HG03103 (cell line): ENCODE data around the gene CEL.
"Not testable (repeated sequence)": the region's sequence is repeated elsewhere in the genome, so short reads cannot be mapped to it uniquely, and the experiment has no call there.

Experiments used
- ATAC-seq: cut with Tn5 transposase; IDR thresholded peaks from one replicate; pipeline ENCODE4 v1.9.1; 2021; ENCODE audit warnings: low read depth; ENCODE audit not compliant: unreplicated experiment

CEL gene

GRCh38 chr9:133046196-133046899 is 15.4 kb upstream of the CEL start:
- ATAC-seq = no peak

- no peak for ATAC-seq
Observed at GRCh38 chr9:133046900-133047295, 14.9 kb upstream of the CEL start.

GRCh38 chr9:133048595-133048994 is 13.2 kb upstream of the CEL start:
- ATAC-seq = no peak

- ATAC-seq = no peak
Observed at GRCh38 chr9:133049043-133049442, 12.7 kb upstream of the CEL start.

DNA sequence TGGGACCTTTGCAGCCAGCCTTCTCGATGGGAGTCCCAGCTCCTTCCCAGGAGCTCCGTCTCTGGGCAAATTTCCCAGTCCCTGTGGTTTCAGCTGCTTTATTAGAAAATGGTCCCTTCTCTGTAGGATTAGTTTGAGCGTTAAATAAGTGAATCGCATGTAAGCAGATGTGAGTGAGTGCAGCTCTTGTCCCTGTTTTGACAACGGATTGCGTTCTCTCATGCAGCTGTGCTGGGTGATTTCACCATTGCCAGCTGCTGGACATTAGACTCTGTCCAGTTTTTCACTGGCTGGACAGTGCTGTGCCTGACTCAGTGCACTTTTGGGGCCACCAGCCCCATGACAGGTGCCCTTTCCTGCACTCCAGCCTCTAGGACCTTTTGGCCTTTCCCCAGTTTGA is 11.6 kb upstream of the CEL start:
- no peak for ATAC-seq

DNA sequence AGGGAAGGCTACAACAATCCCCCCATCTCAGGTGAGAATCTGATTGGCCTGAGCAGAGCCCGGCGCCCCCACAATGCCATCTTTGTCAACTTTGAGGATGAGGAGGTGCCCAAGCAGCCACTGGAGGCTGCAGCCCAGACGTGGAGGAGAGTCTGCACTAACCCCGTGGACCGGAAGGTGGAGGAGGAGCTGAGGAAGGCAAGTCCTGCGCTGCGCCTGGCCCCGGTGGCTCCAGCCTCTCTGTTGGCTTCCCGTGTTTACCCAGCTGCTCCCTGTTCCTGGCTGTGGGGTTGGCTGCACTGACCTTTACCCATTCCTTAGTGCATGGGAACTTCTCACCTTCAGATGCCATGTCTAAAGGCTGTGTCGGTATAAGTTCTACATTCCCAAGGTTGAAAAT is 11.0 kb upstream of the CEL start:
- ATAC-seq = no peak

- no peak for ATAC-seq
Observed at GRCh38 chr9:133051281-133051900, 10.4 kb upstream of the CEL start.

- no peak for ATAC-seq
Observed at GRCh38 chr9:133051966-133052539, 9.7 kb upstream of the CEL start.

GRCh38 chr9:133054194-133054890 is 7.4 kb upstream of the CEL start:
- no peak for ATAC-seq

GRCh38 chr9:133054966-133055365 is 6.8 kb upstream of the CEL start:
- no peak for ATAC-seq

DNA sequence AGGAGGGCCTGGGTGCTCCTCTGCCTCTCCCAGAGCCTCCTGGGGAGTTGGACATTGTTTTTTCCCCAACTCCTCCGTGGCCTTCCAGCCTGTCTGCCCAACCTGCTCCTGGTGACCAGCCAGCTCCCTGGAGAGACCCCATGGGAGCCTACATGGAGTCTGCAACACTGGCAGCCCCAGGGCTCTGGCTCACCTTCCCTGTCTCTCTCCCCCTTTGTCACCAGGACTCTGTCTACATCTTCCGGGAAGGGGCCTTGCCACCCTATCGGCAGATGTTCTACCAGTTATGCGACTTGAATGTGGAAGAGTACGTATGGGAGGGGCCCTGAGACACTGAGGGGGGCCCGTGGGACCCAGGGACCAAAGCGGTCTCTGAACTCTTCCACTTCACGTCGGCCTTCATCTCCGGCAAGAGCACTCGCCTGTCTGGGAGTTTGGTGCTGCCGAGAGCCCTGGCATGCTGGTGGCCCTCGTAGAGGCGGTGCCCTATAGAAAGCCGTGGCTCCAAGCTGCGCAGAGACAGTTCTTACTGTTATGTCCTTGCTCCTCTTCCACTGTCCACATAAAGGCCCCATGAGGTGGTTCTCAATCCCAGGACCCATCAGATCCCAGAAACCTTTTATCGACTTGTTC is 5.9 kb upstream of the CEL start:
- no peak for ATAC-seq

DNA sequence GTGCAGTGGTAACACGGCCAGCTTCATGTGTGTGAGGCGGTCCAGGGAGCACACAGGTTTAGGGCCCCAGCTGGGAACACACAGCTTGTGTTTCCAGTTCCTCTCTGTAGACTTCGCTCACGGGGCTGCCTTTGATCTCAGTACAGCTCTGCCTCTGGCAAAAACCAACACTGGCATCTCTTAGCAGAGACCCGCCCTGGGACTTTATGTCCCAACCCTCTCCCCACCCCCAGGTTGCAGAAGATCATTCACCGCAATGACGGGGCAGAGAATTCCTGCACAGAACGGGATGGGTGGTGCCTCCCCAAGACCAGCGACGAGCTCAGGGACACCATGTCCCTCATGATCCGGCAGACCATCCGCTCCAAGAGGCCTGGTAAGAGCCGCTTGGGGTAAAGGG is 5.2 kb upstream of the CEL start:
- no peak for ATAC-seq

- no peak for ATAC-seq
Observed at GRCh38 chr9:133057006-133057405, 4.8 kb upstream of the CEL start.

DNA sequence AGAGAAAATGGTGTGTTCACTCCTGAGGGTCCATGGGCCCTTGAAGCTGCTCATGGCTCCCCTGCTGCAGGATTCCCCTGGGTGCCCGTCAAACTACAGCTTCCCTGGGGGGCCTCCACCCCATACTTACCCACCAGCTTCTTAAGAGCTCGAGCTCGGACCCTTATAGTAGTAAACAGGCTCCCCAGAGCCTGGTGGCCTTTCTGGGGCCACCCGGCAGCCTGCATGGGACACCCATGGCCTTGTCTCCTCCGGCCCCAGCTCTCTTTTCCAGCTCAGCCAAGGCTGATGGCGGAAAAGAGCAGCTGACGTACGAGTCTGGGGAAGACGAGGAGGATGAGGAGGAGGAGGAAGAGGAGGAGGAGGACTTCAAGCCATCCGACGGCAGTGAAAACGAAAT is 4.2 kb upstream of the CEL start:
- no peak for ATAC-seq

DNA sequence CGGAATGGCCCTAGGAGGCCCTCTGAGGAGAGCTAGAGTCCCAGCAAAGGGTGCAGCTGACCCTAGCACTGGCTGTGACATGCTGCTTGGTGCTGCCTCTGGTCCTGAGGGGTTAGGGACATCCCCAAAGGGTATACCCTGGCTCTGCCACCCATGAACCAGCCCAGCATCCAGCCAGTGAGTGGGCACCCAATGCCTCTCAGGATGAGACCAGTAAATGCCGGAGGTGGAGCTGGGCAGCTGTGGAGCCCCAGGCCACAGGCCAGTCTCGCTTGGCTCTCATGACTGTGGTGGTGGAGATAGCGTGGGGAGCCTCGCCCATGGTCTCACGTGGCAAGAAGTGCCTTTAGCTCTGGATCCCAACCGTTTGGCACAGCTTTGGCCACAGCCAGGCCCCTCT is 3.7 kb upstream of the CEL start:
- no peak for ATAC-seq

DNA sequence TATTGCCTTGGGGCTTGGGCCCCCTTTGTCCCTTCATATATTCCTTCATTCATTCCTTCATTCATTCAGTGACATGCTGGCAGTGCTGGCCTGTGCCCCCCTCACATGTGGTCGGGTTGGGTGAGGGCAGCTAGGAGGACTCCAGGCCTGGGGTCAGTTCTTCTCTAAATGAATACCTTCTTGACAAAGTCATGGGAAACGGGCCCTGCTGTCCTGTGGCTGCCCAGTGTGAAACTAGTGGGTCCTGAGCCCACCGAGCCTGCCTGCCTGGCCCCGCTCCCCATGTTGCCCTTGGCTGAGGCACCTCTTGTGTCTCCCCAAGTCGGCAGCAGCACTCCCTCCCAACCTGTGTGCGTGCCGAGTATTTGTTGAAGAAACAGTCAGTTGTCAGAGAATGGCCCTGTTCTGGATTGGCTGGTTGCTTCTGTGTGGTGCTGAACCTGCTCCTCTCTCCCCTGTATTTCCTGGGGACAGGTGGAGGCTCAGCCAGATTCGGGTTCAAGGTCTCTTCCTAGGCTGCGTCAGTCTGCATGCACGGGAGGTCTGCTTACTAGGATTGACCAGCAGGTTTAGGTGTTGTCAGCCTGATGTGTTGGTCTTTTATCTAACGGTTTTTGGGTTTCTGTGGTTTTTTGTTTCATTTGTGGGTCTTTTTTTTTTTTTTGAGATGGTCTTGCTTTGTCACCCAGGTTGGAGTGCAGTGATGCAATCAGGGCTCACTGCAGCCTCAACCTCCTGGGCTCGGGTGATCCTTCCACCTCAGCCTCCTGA is 3.0 kb upstream of the CEL start:
- no peak for ATAC-seq

DNA sequence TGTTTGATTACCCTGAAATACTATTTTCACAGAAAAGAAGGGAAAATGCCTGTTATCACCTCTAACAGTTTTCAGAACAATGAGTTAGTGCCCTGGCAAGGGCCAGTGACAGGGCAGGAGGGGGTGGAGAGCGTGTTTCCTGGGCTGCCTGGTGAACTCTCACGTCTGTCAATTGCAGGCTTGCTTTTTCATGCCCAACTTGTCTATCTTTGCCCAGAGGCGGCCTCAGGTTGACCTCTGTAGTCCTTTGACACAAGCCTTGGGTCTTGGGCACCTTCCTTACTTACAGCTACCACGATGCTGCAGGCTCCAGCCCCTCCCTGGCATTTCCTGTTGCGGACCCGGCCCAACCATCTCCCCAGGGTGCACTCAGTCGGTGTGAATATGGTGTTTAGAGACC is 2.2 kb upstream of the CEL start:
- no peak for ATAC-seq

GRCh38 chr9:133060417-133060841 is 1.4 kb upstream of the CEL start:
- ATAC-seq = no peak

DNA sequence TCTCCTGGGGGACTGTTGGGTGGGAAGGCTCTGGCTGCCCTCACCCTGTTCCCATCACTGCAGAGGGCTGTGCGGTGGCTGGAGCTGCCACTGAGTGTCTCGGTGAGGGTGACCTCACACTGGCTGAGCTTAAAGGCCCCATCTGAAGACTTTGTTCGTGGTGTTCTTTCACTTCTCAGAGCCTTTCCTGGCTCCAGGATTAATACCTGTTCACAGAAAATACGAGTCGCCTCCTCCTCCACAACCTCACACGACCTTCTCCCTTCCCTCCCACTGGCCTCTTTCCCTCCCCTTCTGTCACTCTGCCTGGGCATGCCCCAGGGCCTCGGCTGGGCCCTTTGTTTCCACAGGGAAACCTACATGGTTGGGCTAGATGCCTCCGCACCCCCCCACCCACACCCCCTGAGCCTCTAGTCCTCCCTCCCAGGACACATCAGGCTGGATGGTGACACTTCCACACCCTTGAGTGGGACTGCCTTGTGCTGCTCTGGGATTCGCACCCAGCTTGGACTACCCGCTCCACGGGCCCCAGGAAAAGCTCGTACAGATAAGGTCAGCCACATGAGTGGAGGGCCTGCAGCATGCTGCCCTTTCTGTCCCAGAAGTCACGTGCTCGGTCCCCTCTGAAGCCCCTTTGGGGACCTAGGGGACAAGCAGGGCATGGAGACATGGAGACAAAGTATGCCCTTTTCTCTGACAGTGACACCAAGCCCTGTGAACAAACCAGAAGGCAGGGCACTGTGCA is 590 bp upstream of the CEL start:
- ATAC-seq = not testable (repeated sequence)

DNA sequence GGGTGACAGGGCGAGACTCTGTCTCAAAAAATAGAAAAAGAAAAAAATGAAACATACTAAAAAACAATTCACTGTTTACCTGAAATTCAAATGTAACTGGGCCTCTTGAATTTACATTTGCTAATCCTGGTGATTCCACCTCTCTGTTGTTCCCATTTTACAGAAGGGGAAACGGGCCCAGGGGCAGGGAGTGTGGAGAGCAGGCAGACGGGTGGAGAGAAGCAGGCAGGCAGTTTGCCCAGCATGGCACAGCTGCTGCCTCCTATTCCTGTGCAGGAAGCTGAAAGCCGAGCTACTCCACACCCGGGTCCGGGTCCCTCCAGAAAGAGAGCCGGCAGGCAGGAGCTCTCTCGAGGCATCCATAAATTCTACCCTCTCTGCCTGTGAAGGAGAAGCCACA is 788 bp downstream of the CEL start:
- not testable (repeated sequence) for ATAC-seq
